Measurements from ENCODE around the gene NEDD4L.

The NEDD4L gene

GRCh38 chr18:58187674-58188073 is 143.6 kb downstream of the NEDD4L start:
- no peak for DNase-seq

DNA sequence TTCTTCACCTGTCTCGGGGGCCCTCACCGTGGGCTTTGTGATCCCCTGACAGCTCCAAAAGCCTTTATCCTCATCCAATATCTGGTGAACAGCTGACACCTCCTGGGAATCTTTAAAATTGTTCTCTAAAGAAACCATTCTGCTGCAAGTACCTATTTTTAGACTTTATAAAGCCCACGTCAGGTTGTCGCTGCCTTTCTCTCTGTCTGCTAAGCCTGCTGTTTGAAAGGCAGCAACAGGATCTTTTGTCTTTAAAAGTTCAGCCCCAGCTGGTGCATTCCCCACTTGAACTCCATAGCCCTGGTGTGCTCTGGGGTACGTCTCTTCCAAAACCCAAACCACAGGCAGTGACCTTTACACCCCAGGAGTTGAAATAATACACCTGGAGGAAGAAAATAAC is 145.0 kb downstream of the NEDD4L start:
- no peak for DNase-seq

GRCh38 chr18:58190842-58191530 is 147.0 kb downstream of the NEDD4L start:
- no peak for DNase-seq

- DNase-seq, result no peak
These were observed 147.6 kb downstream of the NEDD4L start for GRCh38 chr18:58191626-58192025.

- DNase-seq, result no peak
These were observed 148.5 kb downstream of the NEDD4L start for GRCh38 chr18:58192519-58192918.

DNA sequence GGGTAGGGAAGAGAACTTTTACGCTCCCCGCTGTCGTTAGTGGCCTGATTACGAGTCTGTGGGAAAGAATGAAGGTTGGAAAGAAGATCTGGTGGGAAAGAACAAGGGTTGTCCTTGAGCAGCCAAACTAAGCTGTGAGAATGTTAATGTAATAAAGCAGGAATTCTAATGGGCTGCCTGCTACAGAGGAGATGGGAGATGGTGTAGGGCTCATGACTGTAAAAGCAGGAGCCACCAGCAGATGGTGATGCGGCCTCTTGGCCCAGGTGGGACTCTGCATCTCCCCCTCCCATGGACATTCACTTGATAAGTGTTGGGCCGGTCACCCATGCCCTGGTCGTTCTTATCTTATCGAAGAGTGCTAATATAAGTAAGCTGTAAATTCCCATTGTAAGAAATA is 150.0 kb downstream of the NEDD4L start:
- DNase-seq, result peak; percentile 87

- DNase-seq, result peak; percentile 85
These were observed 151.3 kb downstream of the NEDD4L start for GRCh38 chr18:58195278-58195765.

DNA sequence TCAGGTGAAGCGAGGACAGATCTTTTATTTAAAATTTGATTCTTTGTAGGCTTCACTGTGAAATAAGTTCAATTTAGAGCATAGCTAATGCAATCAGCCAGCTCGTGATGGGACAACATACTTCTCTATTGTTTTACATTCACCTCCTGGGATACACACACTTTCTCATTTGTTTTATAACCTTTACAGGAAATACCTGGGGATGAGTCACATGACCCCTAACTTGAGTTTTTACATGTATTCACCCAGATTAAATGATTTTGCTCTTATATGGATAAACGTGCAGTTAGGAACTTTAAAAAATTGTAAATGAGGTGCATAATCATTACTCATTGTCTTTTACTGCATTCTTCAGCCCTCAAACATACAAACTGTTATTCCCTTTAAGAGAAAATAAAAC is 152.1 kb downstream of the NEDD4L start:
- DNase-seq, result no peak

- DNase-seq, result no peak
These were observed 153.2 kb downstream of the NEDD4L start for GRCh38 chr18:58196881-58197872.

DNA sequence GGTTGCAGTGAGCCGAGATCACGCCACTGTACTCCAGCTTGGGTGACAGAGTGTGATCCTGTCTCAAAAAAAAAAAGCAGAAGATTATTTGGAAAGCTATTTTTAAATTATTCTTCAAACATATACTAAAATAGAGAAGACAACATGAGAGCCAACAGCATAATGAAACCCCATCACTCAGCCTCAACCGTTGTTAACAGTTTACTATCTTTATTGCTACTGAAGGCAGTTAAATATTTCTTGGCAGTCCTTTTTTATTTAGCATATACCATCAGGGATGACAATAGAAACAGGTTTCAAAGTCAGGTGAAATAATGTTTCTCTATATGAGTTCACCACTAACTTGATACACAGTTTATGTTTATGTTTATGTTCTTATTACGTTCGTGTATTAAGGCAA is 157.2 kb downstream of the NEDD4L start:
- no peak for DNase-seq

DNA sequence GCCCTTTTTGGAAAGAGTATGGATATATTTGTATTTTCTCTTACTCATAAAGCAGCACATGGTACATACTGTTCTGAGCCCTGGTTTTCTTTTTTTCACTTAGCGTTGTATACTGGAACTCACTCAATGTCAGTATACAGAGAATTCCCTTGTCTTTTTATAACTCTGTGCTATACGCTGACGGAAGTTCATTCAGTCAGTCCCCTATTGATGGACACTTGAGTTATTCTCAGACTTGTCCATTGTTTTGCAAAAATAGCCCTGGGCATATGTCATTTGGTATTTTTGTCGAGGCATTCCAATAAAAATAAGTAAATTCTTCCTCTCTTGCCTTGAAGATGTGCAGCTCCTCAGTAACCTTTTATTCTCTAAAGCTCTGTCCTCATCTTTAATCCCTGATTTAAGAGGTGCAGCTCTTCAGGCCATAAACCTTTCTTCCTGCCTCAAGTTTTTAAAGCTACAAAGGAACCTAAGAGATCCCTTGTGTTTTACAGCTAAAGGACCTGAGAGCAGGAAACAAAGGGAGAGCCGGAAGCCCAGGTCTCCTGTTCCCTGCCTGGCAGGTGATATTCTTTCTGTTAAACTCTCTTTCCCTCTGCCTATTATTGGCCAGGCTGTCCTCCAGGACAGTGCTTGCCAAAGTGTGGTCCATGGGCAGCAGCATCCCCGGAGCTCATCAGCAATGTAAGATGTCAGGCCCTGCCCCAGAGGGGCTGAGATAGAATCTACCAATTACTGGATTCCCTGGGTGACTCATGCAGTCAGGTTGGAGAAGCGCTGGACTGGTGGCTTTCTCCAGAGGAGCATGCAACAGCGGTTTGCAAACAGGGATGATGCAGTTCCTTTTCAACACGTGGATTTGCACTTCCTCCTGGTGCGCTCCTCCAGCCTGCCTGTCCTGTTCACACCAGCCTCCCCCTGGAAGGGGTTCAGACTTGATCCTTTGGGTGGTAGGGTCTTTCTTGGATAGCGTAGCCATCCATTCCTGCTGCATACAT is 158.0 kb downstream of the NEDD4L start:
- DNase-seq, result peak; percentile 95

DNA sequence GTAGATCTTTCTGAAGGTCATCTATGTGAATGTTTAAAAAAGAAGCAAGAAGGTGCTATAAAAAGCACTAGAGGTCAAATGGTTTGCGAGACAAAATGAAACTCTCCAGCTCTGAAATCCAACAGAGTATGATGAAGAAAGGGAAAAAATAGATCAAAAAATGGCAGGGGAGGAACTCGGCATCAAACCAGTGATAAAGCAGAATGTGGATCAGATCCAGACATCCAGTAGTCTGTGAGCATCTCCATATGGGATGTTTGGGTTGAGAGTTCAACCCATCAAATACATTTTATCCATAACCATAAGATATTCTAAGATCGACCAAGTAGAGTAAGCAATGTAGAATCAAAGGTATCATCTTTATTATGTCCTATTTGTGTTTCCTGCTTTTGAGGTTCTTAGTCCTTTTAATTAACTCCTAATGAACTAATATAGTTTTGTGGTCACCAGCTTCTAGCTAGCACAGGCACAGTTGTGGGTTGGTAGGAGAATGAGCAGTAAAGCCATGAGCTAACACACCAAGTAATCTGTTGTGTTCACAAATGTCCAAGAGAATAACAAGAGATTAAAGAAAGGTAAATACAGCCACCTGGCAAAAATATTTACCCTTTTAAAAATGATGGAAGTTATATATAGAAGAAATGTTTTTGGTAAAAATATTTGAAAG is 160.9 kb downstream of the NEDD4L start:
- DNase-seq, result no peak

GRCh38 chr18:58205443-58206160 is 161.6 kb downstream of the NEDD4L start:
- no peak for DNase-seq

DNA sequence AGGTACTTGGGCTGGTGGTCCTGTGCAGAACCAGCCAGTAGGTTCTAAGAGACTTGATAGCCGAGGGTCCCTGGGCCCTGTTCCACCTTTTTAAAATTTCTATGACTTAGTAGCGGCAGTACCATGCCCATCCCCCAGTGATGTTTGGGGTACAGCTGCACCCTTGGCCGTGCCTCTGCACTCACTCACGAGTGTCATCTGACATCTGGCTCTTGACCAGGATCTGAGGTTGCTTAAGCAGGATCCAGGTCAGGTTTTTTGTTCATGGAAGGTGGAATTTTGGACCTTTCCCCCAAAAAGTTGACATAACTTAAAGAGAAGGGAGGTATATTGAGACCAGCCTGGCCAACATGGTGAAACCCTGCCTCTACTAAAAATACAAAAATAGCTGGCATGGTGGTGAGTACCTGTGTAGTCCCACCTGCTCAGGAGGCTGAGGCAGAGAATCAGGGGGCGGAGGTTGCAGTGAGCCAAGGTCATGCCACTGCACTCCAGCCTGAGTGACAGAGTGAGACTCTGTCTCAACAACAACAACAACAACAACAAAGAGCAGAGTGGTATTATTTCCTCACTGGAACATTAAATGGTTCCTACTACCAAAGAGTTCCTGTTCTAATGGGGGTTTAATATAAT is 163.6 kb downstream of the NEDD4L start:
- DNase-seq, result no peak

DNA sequence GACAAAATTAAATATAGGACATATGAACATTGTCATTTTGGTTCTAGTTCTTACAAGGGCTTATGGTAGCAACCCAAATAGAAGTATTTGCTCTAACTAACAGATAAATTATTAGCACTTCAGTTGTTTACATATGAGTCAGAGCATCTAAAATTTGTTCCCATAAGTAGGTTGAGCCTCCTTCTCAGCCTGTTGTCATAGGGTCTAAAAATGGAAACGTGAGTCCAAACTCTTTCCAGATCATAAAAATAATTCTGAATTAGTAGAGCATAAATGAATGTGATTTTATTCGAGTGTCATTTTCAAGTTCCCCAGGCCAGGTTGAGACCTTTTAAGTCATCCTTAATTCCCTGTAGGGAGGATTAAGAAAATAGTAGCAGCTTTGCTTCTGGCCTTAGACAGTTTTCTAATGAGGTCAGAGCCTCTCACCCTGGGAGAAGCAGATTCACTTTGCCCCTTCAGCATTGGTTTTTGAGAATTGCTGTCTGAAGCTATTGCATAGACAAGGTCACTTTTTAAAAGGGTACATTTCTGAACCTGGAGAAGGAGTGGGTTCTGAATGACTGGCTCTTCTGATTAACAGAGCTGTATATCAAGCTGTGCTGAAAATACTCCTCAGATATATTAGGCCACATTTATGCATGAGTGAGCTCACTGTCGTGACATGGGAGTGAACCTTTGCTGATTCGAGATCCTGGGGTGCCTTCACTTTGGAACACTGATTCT is 164.3 kb downstream of the NEDD4L start:
- DNase-seq, result no peak

DNA sequence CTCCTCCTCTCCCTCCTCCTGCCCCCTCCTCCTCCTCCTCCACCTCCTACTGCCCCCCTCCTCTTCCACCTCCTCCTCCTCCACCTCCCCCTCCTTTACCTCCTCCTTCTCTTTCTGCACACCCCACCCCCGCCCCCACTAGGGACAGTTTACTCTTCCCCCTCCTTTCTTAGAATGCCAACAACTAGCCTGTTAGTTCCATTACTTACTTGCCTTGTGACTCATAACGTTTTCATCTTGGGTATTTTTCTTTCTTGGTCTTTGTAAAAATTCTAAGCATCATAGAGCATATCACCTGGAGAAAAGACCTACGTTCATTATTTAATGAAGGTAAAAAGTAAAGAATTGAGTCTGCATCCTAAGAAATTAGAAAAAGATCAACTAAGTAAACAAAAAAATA is 165.3 kb downstream of the NEDD4L start:
- no peak for DNase-seq

DNA sequence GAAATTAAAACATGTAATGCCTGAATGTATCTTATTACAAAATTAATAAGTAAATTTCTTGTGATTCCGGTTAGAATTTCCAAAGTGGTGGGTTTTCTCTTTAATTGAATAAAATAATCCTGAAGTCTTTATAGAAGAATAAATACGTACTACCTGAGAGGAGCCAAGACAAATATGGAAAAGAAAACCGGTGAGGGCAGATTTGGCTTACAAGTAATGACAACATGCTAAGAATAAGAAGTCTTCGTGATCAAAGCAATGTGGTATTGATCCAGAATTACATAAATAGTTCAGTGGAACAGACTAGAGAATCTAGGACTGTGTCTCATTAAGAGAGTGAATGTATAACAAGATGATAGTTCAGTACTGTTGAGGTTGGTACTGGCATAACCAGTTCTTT is 167.5 kb downstream of the NEDD4L start:
- no peak for DNase-seq

GRCh38 chr18:58212274-58212673 is 168.2 kb downstream of the NEDD4L start:
- DNase-seq, result no peak

- no peak for DNase-seq
These were observed 169.4 kb downstream of the NEDD4L start for GRCh38 chr18:58213440-58213839.

DNA sequence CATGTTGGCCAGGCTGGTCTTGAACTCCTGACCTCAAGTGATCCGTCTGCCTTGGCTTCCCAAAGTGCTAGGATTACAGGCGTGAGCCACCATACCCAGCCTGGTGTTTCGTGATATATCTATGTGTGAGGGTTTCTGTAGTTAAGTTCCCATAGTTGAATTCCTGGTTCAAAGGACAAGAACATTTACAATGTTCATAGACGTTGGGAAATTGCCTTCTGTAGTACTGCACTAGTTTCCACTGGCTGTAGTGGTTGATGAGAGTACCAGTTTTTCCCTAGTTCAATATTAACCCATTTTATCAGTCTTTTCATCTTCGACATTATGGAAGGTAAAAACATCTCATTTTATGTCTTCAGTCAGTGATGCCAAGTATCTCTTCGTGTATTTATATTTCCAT is 171.0 kb downstream of the NEDD4L start:
- DNase-seq, result no peak

All from islet precursor cell (in vitro differentiated cells).